GM19438 (cell line): ENCODE measurements around the gene EGFR.

Experiments used
- ATAC-seq: cut with Tn5 transposase; IDR thresholded peaks from one replicate; pipeline ENCODE4 v1.9.1; 2021; ENCODE audit warnings: low read depth; ENCODE audit not compliant: unreplicated experiment

Gene EGFR

DNA sequence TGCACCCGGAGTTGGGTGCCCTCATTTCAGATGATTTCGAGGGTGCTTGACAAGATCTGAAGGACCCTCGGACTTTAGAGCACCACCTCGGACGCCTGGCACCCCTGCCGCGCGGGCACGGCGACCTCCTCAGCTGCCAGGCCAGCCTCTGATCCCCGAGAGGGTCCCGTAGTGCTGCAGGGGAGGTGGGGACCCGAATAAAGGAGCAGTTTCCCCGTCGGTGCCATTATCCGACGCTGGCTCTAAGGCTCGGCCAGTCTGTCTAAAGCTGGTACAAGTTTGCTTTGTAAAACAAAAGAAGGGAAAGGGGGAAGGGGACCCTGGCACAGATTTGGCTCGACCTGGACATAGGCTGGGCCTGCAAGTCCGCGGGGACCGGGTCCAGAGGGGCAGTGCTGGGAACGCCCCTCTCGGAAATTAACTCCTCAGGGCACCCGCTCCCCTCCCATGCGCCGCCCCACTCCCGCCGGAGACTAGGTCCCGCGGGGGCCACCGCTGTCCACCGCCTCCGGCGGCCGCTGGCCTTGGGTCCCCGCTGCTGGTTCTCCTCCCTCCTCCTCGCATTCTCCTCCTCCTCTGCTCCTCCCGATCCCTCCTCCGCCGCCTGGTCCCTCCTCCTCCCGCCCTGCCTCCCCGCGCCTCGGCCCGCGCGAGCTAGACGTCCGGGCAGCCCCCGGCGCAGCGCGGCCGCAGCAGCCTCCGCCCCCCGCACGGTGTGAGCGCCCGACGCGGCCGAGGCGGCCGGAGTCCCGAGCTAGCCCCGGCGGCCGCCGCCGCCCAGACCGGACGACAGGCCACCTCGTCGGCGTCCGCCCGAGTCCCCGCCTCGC is at the start of gene EGFR:
EGFR (plus strand) TSS at position 657 of the 830 bp plus-strand sequence. CDS start 261 bp downstream, outside the sequence.
- ATAC-seq, result no peak

DNA sequence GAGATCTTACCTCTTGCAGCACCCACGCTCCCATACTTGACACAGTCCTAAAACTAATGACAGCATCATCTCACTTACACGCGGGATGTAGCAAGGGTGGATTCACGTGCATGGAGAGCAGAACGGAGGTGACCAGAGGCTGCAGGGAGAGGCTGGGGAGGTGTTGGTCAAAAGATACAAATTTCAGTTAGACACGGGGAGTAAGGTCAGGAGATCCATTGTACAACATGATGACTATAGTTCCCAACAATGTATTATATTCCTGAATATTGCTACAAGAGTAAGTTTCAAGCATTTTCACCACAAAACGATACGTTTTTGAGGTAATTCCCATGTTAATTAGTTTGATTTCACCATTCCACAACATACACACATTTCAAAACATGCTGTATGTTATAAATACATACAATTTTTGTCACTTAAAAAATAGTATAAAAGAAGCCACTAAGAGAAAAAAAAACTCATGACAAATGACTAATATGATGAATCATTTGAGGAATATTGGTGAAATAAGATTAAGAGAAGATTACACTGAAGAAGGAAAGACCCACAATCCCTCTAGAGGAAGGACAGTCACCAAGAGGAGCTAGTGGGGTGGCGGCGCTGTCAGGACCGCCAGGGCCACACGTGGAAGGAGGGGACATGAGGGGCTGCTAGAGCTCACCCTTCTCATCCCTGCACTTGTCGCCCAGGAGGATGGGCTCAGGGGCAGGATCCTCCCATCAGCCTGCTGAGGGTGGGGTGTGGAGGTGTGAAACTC is 49.4 kb upstream of the EGFR start:
- no peak for ATAC-seq

DNA sequence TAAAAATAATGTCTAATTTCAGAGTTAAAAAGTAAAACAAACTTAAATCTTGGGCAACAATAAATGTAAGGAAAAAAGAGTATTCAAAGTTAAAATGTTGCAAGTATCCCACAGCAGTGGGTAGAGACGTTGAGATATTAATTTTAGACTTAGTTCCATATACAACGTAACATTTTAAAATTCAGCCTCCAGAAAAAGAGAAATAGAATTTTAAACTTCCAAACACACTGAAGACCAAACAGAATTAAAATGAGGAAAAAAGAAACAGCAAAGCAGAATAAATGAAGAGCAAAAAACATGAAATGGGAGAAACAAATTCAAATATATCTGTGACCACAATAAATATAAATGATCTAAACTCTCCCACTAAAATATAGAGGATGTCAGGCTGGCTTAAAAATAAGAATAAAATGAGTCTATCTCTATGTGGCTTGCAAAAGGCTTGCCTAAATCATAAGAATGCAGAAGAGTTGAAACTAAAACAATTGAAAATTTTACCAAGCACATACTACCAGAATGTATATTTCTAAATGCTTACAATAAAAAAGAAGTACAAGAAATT is 46.0 kb upstream of the EGFR start:
- ATAC-seq, result no peak

DNA sequence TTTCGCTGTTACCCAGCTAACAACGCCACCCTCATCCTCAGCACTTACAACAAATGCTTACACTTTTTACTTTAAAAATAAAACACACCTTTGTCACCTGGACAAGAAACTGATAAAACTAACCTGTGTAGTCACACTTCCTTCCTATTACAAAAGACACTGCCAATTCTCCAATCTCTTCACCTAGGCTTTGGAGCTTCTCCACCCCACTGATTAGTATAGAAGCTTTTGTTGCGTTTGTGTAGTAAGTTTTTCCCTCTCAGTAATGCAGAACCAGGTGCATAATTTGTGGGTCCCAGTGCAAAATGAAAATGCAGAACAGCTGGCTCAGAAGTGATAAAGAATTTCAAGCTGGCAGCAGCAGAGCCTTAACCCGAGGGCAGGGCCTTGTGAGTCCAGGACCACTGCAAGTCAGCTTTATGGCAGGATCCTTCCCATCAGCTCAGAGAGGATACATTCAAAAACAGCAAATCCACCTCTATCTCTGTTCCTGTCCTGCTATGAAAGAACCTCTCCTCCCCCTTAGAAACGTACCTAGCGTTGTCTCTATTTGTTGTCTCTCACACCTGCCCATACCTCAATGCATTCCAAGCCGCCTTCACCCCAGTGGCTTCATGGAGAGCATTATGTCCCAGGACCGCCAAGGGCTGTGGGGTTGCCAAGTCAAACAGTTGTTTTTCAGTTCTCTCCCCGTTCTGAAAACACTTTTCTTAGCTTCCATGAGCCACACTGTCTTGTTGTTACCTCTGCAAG is 40.3 kb upstream of the EGFR start:
- no peak for ATAC-seq

DNA sequence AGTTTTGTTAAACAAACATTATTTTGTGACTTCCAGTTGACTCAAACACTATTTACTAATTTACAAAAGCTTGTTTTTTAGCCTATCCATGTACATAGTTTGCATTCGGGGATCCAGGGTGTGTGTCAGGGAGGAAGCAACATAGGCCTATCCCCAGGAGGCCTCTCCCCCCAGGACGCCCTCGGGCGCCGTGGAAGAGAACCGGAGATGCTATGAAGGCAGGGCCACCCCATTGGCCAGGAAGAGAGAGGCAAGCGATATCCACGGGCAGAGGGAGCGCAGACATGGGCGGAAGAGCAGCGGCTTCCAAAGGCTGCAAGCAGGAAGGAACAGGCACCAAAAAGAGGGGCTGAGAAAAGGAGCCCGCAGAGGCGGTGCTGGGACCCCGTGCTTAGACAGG is 38.3 kb upstream of the EGFR start:
- no peak for ATAC-seq

DNA sequence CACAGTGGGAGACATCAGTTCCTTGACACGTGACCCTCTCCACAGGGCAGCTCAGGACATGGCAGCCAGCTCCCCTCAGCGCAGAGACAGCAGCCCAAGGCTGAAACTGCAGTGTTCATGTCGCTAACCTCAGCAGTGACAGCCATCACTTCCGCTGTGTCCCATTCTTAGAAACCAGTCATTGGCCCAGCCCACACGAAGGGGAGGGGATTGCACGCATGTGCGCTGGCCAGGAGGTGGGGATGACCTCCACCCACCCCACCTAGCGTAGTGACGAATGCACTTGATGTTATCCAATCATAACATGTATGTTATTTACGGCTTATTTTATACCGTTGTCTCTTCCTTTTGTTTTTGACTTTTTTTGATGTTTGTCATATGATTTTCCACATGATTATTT is 36.9 kb upstream of the EGFR start:
- no peak for ATAC-seq

DNA sequence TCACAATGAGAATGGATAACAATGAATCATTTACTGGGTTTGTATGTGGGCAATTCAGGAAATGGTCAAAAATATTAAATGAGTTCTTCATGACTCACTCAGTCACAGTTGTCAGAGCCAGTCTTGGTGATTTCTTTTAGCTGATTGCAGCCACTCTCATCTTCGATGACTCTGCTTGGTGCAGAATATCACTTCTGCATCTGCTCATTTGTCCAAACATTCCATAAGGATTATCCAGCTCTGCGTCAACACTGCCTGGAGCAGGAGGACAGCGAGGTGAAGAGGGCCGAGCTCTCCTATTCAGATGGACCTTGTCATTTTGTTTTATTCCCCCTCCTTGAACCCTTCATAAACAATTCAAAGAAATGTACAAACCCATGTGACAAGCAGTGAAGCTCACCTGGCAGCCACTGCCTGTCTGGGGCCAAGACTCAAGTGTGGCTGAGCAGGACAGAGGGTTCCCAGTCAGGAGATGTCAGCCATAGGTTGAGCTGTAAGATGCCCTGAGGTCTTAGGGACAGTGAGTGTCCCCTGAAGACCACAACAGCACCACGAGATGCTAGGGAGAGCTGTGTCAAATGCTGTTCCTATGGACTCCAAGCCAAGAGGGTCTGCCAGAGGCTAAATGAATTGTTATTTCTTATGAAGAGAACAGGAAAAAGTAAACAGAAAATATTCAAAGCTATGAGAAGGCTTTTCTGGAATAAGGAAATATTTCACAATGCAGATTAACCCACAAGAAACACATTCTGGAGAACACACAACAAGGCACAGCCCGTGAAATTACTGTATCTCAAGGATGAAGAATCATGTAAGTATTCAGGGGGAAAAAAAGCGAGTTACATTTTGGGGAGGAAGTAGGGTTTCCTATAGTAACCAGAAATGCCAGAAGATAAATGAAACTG is 33.1 kb upstream of the EGFR start:
- ATAC-seq, result no peak

DNA sequence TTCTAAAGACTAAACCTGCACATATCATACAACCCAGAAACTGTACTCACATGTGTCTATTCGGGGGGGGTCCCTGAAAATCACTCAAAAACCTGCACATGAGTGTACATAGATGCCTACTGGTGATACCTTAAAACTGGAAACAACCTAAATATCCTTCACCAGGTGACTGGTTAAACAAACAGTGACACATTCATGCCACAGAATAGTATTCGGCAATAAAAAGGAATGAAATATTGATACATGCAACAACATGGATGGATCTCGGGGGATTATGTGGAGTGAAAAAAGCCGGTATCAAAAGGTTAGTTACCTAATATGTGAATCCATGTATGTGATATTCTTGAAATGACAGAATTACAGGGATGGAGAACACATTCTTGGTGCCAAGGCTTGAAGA is 32.1 kb upstream of the EGFR start:
- ATAC-seq, result no peak

DNA sequence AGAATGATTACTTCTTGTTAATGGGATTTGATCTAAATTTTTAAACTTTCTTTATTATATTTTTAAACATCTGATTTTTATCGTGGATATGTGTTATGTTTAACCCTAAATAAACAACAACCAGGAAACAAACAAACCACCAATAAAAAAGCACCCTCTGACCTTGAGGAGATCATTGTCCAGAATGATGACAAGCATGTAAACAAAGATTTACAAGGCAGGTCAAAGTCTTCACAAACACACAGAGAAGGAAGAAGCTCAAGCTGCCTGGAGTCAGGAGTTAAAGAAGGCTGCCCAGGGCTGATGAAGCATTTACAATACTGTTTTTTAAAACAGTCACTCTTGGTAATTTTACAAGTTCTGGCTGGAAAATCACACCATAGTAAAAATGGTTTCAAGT is 31.0 kb upstream of the EGFR start:
- ATAC-seq, result no peak

DNA sequence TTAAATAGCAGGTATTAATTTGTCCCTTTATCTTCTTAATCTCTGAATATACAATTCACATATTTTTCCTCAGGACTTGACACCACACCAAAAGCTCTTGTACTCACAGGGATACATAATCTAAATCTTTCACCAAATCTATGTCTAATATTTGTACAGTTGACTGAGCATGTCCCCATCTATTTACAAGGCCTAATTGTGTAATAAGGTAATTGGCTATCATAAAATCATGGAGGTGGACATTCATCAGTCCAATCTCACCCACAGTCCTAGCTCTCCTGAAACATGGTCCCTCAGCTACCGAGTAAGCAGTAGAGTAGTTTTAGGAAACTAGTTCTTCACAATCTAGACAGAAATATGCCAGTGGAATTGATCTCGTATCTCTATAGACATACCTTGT is 30.3 kb upstream of the EGFR start:
- no peak for ATAC-seq

DNA sequence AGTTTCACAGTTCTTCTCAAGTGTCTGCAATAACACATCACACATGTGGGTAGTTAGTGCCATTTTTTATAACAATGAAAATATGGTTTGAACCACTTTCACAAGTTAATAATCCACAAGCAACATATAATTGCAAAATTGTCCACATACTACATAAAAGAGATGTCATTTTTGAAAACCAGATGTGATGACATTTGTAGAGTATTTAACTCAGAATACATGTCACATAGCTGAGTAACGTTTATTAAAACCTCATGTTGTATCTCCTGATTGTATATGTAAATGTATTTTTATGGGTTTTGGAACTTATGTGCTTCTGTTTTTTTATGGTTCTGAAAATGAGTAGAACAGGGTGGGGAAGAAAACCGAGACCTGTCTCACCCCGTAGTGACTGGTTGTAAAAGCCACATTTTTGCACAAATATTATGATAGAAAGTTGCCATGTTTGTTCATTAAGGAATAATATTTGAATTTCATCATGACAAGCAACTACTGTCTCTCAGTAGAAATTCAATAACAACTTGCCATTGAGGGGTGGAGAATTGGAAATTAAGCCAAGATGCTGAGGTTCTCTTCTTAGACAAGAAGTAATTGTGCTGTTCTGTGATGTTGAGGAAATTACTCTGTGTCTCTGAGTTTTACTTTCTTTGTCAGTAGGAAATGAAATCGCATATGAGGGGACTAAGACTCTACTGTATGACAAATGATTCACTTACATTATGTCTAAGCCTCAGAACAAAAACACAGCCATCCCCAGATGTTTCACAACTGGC is 29.2 kb upstream of the EGFR start:
- ATAC-seq, result no peak

DNA sequence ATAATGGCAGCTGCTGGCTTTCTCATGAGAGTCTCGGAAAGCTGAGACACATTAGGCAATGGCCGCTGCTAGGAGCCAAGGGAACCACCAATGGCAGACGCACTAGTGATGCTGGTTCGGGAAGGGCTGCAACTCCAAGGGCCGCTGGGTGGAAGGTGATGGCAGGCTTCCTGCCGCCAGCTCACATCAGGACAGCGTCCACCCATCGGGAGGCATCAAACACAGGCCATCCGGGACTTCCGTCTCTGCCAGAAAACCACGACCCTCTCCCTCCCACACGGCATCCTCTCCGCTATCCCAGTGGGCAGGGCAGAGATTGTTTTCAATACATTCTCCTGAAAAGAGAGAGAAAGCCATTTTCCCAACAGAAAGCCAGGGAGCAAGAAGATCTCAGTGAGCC is 27.5 kb upstream of the EGFR start:
- no peak for ATAC-seq

DNA sequence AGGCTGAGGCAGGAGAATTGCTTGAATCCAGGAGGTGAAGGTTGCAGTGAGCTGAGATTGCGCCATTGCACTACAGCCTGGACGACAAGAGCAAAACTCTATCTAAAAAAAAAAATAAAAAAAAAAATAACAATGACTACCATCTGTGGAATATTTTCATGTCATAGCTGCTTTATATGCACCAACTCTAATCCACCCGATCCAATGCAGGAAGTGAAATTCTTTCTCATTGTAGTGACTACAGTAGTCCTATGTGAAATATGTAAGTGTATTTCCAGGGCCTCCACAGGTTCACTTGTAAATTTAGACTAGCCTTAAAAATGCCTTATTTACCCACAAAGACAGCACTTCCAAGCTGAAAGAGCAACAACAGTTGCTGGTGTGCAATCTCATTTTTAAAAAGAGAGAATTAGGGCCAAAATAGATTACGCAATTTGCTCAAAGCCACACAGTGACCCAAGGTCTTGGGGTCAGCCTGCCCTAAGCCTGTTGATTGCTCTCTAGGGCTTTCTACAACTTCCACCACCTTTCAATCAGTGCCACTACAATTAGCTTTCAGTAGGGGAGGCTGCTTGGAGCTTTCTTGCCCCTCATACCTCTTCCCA is 25.8 kb upstream of the EGFR start:
- no peak for ATAC-seq

DNA sequence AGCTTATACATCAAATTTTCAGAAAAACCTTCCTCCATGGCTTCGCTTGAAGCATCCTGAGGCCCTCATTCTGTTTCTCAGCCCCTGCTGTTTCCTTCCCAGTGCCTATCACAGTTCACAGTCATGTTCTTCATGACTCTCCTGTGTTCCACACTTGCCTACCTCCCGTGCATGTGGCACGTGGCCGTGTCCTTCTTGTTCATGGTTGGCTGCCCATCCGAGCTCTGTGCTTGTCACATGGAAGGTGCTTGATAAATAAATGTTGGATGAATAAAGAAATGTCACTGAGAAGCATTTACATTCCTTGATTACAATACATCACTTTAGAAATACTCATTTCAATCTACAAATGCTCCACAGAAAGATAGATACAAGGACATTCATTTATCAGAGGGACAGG is 23.7 kb upstream of the EGFR start:
- ATAC-seq, result no peak

DNA sequence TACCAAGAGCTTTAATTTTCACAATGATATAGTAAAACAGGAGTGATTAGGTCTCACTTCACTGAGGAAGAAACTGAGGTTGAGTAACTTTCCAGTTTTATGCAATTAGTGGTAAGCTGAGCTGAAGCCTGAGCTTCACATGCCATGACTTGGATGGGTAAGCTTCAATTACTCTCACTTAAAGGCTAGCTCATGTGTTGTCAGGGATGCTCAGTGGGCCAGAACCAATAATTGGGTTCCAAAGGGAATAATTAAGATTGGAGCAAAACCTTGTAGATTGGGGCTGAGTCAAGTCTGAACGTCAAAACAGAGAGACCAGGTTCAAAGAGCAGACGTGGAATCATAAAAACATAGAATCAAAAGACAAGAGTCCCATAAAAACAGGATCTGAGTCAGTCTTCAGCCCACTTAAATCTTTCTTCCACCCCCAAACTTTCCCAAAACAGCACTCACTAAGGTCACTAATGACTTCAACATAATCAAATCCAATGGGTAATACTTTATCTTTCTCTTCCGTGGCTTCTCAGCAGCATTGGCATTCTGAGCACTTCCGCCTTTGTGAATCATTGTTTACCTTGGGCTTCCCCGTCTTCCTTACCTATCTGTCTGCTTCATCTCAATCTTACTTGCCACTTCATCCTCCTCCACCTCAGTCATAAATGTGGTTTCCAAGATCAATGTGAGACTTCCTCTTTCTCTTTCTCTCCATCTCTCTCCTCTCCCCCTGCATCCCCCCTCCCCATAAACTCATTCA is 23.0 kb upstream of the EGFR start:
- no peak for ATAC-seq

DNA sequence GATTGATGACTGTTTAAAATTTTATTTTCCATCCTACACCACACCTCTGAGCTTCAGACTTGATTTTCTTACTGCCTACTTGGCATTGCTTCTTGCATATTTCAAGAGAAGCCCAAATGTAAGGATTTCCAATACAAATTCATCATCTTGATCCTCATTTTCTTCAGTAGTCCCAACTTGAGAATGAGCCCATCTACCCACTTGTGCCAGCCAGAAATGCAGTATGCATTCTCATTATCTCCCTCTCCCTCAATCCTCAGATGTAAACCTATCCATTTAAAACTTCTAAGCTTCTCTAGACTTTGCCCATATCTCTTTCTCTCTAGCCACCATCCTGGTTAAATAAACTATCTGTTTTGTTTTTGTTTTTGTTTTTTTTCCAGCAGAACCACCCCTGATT is 22.4 kb upstream of the EGFR start:
- ATAC-seq, result no peak

DNA sequence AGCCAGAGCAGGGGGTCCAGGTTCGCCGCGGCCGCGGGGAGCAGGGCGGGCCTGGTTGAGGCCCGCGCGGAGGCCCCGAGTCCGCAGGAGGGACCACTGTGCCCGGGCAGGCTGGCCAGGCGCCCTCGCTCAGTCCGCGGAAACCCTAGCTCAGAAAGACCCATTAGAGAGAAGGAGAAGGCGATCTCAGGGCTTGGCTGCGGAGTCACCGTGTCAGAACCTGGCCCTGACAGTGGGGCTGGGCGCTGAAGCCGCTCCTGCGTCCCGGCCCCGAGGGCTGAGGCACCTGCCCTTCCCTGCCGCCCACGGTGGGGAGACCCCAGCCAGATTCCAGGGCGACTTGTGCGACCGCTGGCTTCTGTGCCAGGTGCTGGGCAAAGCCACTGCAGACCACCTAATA is 14.2 kb upstream of the EGFR start:
- no peak for ATAC-seq

DNA sequence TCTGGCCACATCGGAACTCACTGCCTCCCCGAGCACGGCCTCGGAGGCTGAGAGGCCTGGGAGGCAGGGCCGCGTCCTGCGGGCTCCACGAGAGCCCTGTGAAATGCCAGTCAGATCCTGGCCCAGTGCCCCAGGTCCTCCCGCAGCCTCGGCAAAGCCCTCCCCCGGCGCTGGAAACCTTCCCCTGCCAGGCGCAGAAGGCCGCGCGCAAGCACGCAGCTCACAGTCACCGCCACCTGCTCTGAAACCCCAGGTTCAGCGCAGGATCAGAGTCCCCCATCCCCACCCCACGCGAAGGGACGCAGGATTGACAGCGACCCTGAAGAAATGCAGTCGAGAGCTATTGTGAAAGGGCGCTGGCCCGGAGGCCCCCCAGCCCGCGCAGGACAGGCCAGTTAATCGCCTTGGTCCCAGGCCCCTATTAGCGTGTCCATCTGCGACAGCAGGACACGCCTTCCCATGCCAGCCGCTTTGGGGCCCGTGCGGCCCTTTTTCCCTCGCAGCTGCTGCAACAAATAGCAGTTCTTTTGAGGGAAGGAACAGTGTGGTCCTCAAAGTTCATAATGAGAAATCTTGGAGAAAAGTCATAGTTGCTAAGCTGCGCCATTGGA is 13.5 kb upstream of the EGFR start:
- ATAC-seq, result no peak
